Cardiac fibroblast (primary cell): Measurements from ENCODE around the gene FGGY.
"Not testable (repeated sequence)": the region's sequence is repeated elsewhere in the genome, so short reads cannot be mapped to it uniquely, and the experiment has no call there.

Source experiments
- DNase-seq, 2 donors: peaks; one replicate each; pipeline versions ENCODE4 v3.0.0 to v3.0.0-alpha.2; 2010; ENCODE audit warnings: low read depth in 2 of 2
- H3K4me3 ChIP-seq, 2 donors: replicated peaks in 1 of 2; 1 replicate in 1 of 2; 2 replicates in 1 of 2; pipeline ENCODE4 v1.5.1; 2011; ENCODE audit warnings: low read depth in 2 of 2, low read length in 2 of 2, mild to moderate bottlenecking in 2 of 2, moderate library complexity in 1 of 2
- TF ChIP-seq, protein P1 (sequence below): IDR thresholded peaks from one replicate; pipeline ENCODE4 v1.5.1; 2011; ENCODE audit warnings: low read depth, mild to moderate bottlenecking, low read length, inconsistent platforms

FGGY gene

DNA sequence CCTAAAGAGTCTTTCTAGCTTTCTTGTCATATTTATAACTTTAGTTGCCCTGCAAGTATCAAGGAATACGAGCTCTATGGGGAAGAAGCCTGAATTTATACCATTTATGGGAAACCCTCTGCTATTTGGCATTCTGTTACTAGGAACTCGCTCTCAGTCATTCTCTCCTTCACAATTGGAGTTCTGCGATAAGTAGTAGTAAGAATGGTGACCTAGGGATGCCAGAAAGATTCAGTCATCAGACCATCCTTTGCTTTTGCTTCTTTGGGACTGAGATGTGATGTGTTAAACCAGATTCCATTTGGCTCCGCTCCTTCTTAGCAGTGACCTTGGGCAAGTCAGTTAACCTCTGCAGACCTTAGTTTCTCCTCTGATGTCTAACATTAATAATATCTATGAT is 256.5 kb downstream of the FGGY start:
- no peak for DNase-seq
- TF ChIP-seq, protein P1, sequence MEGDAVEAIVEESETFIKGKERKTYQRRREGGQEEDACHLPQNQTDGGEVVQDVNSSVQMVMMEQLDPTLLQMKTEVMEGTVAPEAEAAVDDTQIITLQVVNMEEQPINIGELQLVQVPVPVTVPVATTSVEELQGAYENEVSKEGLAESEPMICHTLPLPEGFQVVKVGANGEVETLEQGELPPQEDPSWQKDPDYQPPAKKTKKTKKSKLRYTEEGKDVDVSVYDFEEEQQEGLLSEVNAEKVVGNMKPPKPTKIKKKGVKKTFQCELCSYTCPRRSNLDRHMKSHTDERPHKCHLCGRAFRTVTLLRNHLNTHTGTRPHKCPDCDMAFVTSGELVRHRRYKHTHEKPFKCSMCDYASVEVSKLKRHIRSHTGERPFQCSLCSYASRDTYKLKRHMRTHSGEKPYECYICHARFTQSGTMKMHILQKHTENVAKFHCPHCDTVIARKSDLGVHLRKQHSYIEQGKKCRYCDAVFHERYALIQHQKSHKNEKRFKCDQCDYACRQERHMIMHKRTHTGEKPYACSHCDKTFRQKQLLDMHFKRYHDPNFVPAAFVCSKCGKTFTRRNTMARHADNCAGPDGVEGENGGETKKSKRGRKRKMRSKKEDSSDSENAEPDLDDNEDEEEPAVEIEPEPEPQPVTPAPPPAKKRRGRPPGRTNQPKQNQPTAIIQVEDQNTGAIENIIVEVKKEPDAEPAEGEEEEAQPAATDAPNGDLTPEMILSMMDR = no peak
- H3K4me3 ChIP-seq = no peak overlapping the region

GRCh38 chr1:59554011-59554663 is 257.2 kb downstream of the FGGY start:
- H3K4me3 ChIP-seq = no peak overlapping the region
- DNase-seq = no peak
- TF ChIP-seq, protein P1 = no peak

DNA sequence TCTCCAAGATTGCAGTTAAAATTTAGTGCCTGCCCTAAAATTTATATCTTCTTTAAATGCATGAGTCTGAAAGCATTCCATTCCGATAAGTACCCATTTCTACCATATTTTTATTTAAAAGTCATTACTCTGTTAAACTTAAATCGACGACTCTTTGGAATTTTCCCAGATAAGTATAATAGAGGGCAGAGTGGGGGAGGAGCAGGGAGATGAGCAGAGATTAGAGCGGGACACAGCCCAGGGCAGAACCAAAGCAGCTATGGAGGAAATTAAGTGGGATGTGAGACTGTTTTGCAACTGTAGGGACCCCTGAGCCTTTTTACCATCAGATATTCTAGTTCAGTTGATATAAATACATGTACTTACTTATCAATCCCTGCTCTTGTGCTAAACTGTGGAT is 257.9 kb downstream of the FGGY start:
- TF ChIP-seq, protein P1 = no peak

DNA sequence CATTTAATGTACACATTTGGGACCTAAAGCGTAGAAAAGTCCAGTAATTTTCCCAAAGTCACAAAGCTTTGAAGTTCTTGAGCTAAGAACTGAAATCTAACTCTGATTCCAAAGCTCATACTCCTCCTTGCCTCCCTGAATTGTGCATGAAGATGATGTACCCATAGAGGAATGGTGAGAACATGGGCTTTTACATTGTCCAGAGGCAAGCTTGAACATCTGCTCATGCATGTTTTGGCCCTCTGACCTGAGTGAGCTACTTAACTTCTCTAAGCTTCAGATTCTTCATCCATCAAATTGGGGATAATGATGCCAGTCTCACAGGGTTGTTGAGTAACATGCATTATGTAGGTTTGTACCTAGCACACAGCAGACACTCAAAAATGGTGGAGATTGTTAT is 259.5 kb downstream of the FGGY start:
- DNase-seq = no peak
- no peak overlapping the region for H3K4me3 ChIP-seq
- TF ChIP-seq, protein P1 = no peak

More for the DNA sequence above, 257.9 kb downstream of the FGGY start:
- no peak for DNase-seq
- no peak overlapping the region for H3K4me3 ChIP-seq

DNA sequence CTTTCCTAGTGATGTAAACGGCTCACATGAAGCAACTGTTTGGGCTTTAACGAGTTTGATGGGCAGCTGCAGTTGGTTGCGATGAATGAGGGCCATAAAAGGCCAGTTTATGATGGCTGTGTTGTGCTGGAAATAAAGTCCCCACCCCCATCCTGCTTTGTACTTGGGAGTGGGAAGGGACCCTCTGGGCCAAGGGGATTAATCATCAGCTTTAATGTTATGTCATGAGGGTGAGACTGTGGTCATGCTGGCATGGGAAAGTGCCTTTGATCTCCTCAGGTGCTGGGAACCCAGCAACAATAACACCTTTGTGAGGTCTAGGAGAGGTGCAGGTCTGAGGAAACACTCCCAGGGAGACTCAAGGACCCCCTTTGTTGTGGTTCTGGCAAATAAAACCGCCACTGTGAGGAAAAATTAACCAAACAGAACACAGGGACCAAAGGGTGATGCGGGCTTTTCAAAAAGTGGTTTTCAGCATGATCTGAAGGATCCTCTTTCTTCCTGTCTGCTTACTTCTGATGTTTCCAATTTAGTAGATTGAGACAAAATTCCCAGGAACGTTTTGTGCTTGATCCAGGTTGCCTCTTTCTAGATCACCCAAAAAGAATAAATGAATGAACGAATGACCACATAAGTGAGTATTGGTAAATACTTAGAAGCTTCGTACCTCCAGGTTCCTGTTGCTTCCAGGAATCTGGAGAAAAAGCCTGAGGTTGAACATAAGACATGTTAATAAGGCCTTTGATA is 260.1 kb downstream of the FGGY start:
- no peak for DNase-seq
- TF ChIP-seq, protein P1 = no peak
- H3K4me3 ChIP-seq = no peak overlapping the region

- TF ChIP-seq, protein P1 = no peak
- no peak for DNase-seq
- no peak overlapping the region for H3K4me3 ChIP-seq
Observed at GRCh38 chr1:59557549-59557885, 260.6 kb downstream of the FGGY start.

DNA sequence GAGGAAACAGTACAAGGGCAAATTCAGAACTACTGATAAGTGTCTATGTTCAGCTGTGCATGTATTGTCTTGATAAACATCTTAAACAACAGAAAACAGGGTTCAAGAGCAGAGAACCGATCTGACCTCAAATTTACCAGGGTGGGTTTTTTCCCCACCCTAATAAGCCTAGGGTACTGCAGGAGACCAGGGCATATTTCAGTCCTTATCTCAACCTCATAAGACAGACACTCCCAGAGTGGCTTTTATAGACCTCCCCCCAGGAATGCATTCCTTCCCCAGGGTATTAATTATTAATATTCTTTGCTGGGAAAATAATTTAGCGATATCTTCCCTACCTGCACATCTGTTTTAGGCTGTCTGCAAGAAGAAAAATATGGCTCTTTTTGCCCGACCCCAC is 261.7 kb downstream of the FGGY start:
- not testable (repeated sequence) for H3K4me3 ChIP-seq, DNase-seq
